DMS53 treated with DMSO at 0.1 percent for 48 hours (cell line): ENCODE data around the gene MITF.
A peak's percentile ranks its signal among the peaks of the same experiment; 100 is the strongest.

Experiments
- DNase-seq: peaks from one replicate; lab custom pipeline; 2025; ENCODE audit not compliant: unreplicated experiment; lab: John Stamatoyannopoulos, UW

The MITF gene

DNA sequence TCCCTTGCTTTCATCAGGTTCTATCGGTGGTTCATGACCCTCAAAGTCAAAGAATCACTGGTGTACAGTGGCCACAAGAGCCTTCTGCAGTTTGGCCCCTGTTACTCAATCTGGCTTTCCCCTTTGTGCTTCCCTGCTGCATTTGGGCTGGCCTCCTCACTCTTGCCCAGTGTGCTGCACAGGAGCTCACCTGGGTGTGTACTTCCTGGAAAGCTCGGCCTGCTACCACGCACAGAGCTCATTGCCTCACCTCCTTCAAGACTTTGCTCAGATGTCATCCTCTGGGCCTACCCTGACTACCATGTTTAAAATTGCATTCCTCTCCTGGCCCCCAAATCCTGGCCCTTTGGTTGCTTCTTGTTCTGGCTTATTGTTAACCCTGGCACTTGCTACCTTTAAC, 90.9 kb downstream of the MITF start:
- no peak for DNase-seq

DNA sequence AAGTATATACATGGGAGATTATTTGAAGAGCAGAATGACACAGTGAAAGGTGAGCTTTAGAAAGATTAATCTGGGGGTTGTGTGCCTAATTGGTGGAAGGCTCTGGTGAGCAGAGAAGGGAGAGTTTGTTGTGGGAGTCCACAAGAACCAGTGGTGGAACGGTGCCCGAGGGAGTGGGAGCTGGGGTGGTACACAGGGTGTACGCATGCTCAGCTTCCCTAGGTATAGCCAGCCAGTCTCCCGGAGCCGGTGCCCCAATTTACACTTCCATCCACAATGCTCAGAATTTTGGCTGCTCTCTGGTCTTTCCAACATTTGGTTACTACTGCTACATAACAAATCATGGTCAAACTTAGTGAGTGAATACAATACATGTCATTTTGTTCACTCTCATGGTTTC, 92.5 kb downstream of the MITF start:
- no peak for DNase-seq

DNA sequence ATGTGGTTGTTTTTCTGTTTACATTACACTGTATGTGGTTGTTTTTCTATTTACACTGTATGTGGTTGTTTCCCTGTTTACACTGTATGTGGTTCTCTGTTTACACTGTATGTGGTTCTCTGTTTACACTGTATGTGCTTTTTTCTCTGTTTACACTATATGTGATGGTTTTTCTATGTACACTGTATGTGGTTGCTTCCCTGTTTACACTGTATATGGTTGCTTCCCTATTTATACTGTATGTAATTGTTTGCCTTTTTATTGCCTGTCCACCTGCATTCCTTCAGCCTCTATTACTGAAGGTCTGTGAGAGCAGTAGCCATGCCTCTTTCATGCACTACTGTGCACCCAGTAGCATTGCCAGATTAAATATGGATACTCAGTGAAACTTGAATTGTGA, 94.3 kb downstream of the MITF start:
- peak; percentile 9 for DNase-seq

DNA sequence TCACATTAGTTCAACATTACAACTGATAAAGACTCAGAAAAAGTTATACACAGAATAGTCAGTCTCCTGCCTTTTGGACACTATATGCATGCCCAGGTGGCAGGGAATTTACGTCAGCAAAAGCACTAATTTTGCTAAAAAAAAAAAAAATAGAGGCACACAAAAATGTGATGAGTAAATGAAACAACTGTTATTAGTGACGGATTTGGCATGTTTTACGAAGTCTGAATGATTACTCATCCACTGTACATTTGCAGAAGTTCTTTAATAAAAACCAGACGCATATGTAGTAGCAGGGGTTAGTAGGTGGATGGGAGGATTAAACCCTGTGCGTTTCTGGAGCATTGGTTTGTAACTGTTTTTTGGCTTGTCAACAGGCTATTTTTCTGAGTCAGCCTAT, 99.0 kb downstream of the MITF start:
- no peak for DNase-seq

DNA sequence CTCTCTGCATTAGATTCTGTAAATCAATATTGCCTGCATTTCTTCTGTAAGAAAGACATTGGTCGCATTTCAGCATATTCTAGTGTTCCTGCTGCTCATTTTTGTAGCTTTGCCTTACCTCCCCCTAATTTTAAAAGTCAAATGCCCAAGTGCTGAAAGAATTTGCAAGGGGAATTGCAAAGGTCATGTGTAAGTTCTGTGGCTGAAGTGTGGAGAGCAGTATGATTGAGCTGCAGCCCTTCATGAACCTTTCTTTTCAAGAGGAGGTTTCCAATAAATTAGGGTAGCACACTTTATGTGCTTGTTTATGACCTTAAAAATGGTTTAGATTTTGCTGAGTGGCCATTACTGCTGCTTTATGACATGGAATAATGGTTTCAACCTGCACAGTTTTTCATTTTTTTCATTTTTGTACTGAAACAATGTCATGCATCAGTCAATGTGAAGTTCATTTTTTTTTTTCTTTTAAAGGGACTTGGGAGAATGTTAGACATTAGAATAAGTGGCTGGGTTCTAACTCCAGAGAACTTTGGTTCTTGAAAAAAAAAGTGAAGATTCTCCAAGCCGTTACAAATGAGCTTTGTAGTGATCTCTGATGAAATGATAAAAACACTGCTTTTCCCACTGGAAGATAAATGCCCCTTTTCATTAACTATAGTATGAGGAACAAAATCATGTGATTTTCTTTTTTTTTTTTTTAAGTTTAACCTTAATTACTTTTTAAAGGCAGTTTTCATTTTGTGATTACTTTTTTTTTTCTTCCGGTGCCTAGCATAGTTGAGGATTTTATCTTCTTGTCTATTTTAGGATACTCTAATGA, 99.6 kb downstream of the MITF start:
- no peak for DNase-seq

DNA sequence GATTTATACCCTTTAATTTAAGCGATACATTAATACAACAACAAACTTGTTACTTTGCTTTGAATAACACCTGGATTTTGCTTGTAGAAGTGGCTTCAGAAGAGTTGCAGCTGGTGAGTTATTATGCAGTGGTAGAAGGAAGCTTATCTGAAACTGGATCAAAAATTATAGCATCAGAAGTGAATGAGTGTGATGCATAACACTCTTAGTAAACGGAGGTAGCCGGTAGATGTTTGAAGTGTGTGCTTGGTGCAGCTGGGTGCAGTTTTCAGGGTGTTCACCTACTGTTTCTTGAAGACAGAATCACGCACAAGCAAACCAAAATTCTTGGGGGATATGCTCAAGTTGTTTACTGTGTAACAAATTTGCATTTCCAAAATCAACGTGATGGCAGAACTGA, 103.1 kb downstream of the MITF start:
- no peak for DNase-seq

DNA sequence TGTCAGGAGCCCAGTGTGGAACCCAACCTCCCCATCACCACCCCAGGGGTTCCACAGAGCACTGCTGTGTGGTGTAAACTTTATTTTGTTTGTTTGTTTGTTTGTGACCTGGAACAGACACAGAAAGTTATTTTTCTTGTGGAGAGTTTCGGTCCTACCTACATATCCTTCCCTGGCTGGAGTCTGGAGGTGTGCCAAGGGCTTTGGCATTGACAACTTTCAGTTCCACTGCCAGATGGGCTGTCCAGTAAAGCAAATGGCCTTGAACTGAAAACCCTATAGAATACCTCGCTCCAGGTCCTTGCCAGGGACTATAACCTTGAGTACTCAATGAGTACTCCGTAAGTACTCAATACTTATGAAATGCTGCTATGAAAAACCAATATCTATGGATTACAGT, 103.5 kb downstream of the MITF start:
- DNase-seq = no peak

DNA sequence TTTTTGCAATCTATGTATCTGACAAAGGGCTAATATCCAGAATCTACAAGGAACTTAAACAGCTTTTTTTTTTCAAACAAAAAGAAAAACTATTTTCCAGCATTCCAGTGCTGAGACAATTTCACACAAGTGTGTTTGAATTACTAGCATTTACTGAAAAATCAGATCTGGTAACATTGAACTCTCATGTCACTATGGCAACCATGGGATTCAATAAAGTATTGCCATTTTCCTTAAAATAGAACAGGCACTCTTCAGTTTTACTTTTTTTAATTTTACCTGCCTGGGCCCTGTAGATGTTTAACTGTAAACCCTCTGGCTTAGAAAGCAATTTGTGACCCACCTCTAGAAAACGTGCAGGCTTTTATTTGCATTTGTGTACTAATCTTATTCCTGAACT, 105.4 kb downstream of the MITF start:
- DNase-seq = no peak

DNA sequence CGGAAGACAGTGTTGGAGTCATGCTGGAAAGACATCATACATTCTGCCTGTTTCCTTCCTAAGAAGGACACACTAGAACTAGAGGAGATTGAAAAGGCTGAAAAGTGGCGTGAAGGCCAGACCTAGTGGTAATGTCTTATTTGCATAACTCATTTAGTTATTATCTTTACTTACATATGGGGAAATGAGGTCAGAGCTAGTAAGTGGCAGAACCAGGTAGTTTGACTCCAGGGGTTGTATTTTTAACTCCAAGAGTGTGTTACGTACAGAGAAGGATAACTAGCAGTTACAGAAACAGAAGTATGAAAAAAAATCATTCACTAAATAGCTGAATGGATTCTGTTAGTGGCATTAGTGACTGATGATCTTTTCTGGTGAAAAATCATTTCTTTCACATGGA, 108.0 kb downstream of the MITF start:
- DNase-seq = no peak

DNA sequence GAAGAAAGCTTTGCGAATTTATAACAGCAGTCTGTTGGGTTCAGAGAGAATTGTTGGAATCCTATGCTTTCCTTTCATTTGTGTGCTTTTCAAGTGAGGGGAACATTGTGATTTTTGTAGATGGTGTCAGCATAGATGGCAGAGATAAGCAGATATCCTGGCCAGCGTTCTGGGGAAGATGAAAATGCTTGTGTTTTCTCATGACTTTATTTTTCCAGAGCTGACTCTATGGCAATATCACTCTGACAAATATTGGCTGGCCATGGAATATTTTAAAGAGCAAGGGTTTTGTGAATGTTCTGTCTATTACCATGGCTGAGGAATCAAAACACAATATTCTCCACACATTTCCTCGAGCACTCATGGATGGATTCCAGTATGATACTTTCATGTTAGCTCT, 108.8 kb downstream of the MITF start:
- DNase-seq = no peak

DNA sequence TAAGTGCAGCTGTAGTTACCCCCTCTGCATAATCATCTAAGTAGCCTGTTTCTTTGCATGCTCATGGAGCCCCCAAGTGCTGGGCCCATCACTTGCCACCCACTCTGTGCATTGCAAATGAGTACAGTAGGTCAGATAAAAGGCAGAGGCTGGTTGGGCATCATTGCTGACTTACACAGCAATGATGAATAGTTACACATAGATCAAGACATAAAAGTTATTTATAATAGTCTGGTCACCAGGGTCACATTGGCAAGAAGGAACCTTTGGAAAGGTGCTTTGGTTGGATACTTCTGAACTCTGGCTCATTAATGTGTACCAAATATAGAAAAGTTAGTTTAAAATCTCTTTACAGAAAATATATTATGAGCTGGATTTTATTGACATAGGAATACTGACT, 111.6 kb downstream of the MITF start:
- no peak for DNase-seq

DNA sequence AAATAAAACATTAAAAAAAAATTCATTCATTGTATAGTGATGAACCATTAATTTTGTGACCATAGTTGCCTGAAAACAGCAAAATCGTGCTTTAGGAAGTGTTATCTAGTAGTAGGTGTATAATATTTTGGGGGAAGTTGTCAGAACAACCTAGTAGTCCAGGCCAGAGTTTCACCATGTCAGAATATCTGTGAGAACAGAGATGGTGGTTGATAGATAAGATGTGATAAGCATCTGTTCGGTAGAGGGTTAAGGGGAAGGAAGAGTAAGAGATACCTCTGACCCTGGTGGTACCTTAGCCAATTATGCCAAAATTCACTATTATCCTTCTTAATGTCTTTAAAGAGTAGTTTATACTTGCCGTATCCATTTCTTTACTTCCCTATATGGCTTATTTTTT, 113.8 kb downstream of the MITF start:
- DNase-seq = no peak

DNA sequence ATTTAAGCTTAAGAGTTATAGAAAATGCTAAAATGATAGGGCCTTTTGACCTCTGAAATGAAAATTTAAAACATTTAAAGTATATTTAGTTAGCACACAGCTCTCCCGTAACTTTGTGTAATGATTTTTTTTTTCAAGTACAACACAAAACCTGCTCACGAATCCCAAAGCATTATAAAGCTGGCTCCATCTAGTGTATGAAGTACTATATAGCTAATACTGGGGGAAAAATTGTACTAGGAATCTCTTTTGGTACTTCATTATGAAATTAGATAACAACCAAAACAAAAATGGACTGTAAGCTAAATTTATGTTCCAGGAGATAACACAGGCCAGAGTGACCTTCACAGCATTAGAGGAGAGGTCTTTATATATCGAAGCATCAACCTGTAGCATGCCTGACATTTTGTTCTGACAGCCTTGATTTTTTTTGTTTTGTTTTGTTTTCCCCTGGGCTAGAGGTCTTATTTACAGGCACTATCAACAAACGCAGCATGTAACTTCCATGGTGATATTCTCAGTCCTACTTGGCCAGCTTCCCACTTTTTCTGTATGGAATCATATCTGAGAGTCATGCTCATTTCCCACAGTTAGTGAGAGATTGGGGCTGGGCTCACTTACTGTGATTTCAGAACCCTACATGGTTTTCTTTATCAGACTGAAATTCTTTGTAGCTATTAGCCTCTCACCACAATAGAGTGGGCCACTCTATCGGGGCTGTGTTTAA, 116.3 kb downstream of the MITF start:
- no peak for DNase-seq

DNA sequence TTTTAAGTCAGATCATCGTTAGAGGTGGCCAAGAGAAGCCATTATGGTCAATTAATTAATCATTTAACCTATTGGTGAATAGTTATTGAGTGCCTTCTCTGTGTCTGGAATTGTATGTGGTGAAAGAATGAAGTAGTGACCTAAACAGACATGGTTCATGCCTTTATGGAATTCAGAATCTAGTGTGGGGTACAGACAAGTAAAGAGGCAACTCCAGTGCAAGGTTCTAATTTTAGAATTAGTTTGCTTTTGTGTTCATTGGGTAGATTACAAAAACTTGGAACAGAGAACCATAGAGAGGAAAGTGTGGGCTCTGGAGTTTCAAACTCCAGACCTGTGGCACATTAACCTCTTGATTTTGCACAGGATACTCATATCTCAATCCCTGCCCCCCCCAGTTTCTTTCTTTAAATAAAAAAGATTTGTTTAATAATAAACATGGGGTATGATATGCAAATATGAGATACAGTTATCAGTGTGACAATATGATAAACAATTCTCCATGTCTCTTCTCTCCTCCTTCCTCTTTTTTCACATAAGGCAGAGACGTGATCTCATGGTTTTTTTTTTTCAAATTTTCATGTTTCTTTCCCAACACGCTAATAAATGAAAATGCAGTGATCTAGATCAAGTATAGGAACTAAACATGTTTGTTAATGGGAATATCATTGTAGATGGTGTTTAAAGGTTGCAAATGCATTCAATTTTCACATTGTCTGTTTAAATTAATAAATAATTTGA, 117.9 kb downstream of the MITF start:
- DNase-seq = no peak

DNA sequence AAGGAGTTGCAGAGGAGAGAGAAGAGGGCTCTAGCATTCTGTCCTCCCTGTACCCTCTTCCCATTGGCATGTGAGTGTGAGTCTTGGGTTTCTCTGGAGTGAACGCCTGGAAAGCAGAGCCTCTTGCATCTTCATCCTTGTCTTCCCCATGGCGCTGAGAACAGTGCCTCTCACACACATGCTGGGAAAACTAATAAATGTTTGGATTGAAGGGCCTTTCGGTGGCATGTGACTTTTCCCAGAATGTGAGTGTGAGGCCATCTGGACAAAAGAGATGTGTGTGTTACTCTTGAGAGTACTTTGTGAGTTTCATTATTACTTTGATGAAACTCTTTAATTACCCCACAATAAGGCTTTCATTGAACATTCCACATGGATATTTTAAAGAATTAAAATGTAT, 122.3 kb downstream of the MITF start:
- no peak for DNase-seq

DNA sequence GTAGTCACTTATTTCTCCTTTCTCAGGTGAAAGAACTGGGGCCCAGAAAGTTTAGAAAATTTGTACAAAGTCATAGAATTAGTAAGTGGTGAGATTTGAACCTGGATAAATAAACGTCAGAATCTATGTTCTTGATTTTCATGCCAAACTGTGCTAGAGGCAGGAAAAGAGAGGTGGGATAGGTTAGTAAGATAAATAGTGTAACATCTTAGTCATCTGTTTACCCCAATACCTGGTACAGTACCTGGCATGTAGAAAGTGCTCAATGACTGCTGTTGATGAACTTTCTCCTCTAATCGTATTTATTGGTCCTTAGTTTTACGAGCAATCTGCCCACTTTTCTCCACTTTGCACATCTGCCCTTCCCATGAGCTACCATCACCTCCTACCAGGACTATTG, 124.9 kb downstream of the MITF start:
- no peak for DNase-seq

DNA sequence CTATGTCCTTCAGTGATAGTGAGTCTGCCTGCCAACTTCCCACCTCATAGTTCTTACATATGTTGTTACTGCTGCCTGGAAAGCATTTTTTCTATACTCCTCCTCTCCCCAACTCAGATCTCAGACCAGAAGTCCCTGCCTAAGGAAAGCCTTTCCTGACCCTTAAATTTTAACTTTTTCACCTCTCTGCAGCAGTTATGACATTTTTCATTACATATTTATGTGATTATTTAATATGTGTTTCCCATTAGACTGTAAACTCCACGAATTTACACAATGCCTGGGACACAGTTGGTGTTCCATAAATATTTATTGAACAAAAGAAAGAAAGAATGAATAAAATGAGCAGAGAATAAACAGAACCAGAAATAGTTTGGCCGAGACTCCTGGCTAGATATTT, 125.5 kb downstream of the MITF start:
- no peak for DNase-seq

DNA sequence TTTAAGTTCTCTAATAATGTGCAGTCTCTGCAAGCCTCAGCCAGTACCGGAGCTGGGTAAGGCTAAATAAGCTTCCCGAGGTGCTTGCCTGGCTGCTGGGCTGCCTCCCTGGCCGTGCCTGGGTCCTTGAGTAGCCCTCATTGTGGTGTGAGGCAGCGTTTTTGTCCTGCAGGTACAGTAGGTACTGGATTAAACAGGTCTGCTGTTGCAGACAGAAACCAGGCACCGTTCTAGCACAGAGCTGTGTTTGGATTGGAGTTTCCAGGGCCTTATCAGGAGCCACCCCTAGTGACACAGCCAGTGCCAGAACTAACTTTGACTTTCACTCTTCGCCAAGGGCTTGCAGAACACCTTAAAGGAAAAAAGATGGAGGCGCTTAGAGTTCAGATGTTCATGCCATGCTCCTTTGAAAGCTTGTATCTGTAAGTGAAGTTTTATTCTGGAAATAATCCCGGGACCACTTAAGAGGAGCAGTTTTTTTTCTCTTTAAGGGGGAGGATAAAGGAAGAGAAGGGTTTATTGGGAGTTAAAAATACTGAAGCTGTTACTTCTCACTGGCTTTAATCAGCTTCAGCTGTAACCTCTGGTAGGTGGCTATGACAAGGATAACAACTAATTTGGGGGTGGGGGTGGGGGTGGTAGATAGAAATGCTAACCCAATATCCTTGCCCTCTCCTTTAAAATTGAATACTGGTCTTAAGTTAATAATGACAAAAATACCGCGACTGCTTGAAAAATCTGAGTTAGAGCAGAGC, 126.8 kb downstream of the MITF start:
- no peak for DNase-seq

DNA sequence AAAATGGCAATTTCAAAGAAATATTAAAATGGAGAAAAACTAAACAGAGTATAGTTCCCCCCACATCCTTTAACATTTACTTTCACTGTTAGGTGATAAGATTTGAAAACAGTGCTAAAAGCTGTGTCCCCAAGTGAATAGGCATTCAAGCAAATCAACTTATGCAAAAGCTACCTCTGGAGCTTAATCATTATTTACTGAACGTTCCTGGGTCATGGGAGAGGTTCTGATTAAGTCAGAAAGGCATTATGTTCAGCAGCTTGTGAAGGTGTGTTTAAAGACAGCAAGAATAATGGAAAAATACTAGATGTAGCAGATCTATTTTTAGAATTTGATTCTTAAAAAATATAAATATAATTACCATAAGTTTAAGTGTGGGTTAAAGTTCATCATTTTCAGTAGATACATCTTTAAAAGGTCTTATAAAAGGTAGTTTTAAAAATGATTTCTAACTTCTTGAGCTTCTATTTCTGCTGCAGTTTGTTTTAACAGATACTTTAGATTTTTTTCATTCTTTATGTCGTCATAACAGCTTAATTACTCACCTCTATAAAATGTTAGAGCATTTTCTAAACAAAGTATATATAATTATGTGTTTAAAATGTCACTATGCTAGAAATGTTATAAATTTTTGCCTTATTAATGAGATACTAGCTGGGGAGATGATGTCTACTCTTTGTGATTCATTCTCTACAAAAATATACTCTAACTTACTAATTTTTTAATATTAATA, 127.9 kb downstream of the MITF start:
- no peak for DNase-seq

DNA sequence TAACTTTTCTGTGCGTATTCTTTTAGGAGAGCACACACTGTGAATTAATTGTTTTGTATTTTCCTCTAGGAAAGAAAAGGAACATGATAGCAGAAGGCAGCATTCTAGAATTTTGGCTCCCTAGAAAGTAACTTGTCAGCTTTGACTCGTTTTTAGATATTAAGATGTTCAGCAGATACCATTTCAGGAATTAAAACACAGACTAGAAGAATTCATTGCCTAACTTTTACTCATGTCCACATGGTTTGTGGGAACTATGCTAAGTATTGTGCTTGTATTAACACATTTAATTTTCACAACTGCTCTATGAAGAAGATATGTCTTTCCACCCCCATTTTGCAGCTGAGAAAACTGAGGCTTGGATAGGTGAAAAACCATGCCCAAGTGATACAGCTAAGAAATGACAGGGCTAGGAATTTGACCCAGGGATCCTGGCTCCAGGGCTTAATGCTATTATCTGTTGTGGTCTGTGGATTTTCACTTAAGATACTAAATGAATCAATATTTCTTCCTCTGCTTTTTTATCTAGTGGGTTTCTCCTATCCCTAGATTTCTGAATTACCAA, 128.8 kb downstream of the MITF start:
- no peak for DNase-seq
